ENCODE results near the gene INAVA. TPM values are rescaled to one million over a fixed set of nuclear protein-coding genes. Genes with fewer than 3 reads are reported as not detected.

INAVA gene
- total and polyA plus RNA-seq, 2 experiments from 2014 or later = 25.3 to 43.9 TPM

DNA sequence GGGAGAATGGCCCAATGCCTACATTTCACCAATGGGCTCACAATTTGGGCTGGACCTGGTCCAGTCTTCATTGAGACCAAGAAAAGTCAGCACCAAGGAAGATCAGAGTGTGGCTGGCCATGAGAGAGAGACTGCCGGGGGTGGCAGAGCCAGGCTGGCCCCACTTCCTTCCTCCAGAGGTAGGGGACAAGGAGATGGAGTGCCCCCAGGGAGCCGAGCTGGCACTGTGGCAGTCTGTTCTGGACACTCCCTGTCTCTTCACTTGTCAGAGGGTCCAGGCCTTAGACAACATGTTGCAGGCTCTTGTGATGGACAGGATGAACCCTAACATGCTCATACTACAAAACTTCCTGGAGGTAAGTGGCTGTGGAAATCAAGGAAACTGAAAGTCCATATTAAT lies 27.7 kb downstream of the INAVA start:
- Histone ChIP-seq H2AFZ (no peak overlapping the region), H3K27me3 (ENCODE audit: insufficient read depth) (no peaks in the 10 kb centered on the region), H3K4me1 (ENCODE audit: insufficient read depth) (peaks cover under 1% of the 10 kb centered on the region; the same call in 1 of the 2 replicates), H3K79me2 (replicated peaks; ENCODE audit: insufficient read depth) (no peaks in the 10 kb centered on the region), H3K36me3 (ENCODE audit: insufficient read depth) (no peaks in the 10 kb centered on the region), H3K4me3 (no peak overlapping the region), H3K4me2 (no peak overlapping the region), H4K20me1 (replicated peaks; ENCODE audit: insufficient read depth) (no peaks in the 10 kb centered on the region), H3K27ac (ENCODE audit: low read depth) (no peak overlapping the region), H3K9me2 (ENCODE audit: insufficient read depth) (0 out of 2 replicates have a peak, but pooled peaks cover 6% of the 10 kb centered on the region), H3F3A (replicated peaks; ENCODE audit: low read depth) (no peaks in the 10 kb centered on the region)
- ATAC-seq (no peak), DNase-seq (ENCODE audit: low spot score) (no peak)
- H3K27ac Mint-ChIP-seq = no peak overlapping the region
- H3K27me3 Mint-ChIP-seq (ENCODE audit: insufficient read depth, low read depth, poor library complexity) = peaks cover 3% of the 10 kb centered on the region
- TF ChIP-seq STAT1 (IDR thresholded peaks at IDR 0.05; ENCODE audit: unreplicated experiment) (no peak), JUNB (IDR thresholded peaks at IDR 0.05; ENCODE audit: unreplicated experiment) (no peak), ZNF331 (CRISPR knock-in tag; IDR thresholded peaks at IDR 0.05; ENCODE audit: low read depth) (no peak), CREB1 (CRISPR knock-in tag; IDR thresholded peaks at IDR 0.05; ENCODE audit: low read depth) (no peak), EZH2 (IDR thresholded peaks at IDR 0.05; ENCODE audit: low read depth, unreplicated experiment) (no peak), NANOG (IDR thresholded peaks at IDR 0.05; ENCODE audit: borderline replicate concordance) (no peak), EZH2phosphoT487 (IDR thresholded peaks at IDR 0.05; ENCODE audit: unreplicated experiment) (no peak), ZNF114 (CRISPR knock-in tag; IDR thresholded peaks at IDR 0.05) (no peak), POLR2AphosphoS5 (IDR thresholded peaks at IDR 0.05; ENCODE audit: low read depth) (no peak)
- TF ChIP-seq, protein P1, sequence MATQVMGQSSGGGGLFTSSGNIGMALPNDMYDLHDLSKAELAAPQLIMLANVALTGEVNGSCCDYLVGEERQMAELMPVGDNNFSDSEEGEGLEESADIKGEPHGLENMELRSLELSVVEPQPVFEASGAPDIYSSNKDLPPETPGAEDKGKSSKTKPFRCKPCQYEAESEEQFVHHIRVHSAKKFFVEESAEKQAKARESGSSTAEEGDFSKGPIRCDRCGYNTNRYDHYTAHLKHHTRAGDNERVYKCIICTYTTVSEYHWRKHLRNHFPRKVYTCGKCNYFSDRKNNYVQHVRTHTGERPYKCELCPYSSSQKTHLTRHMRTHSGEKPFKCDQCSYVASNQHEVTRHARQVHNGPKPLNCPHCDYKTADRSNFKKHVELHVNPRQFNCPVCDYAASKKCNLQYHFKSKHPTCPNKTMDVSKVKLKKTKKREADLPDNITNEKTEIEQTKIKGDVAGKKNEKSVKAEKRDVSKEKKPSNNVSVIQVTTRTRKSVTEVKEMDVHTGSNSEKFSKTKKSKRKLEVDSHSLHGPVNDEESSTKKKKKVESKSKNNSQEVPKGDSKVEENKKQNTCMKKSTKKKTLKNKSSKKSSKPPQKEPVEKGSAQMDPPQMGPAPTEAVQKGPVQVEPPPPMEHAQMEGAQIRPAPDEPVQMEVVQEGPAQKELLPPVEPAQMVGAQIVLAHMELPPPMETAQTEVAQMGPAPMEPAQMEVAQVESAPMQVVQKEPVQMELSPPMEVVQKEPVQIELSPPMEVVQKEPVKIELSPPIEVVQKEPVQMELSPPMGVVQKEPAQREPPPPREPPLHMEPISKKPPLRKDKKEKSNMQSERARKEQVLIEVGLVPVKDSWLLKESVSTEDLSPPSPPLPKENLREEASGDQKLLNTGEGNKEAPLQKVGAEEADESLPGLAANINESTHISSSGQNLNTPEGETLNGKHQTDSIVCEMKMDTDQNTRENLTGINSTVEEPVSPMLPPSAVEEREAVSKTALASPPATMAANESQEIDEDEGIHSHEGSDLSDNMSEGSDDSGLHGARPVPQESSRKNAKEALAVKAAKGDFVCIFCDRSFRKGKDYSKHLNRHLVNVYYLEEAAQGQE (IDR thresholded peaks at IDR 0.05; ENCODE audit: unreplicated experiment) = no peak
- TF ChIP-seq, protein P2, sequence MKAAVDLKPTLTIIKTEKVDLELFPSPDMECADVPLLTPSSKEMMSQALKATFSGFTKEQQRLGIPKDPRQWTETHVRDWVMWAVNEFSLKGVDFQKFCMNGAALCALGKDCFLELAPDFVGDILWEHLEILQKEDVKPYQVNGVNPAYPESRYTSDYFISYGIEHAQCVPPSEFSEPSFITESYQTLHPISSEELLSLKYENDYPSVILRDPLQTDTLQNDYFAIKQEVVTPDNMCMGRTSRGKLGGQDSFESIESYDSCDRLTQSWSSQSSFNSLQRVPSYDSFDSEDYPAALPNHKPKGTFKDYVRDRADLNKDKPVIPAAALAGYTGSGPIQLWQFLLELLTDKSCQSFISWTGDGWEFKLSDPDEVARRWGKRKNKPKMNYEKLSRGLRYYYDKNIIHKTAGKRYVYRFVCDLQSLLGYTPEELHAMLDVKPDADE (IDR thresholded peaks at IDR 0.05) = no peak
- TF ChIP-seq, protein P3, sequence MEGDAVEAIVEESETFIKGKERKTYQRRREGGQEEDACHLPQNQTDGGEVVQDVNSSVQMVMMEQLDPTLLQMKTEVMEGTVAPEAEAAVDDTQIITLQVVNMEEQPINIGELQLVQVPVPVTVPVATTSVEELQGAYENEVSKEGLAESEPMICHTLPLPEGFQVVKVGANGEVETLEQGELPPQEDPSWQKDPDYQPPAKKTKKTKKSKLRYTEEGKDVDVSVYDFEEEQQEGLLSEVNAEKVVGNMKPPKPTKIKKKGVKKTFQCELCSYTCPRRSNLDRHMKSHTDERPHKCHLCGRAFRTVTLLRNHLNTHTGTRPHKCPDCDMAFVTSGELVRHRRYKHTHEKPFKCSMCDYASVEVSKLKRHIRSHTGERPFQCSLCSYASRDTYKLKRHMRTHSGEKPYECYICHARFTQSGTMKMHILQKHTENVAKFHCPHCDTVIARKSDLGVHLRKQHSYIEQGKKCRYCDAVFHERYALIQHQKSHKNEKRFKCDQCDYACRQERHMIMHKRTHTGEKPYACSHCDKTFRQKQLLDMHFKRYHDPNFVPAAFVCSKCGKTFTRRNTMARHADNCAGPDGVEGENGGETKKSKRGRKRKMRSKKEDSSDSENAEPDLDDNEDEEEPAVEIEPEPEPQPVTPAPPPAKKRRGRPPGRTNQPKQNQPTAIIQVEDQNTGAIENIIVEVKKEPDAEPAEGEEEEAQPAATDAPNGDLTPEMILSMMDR (conservative IDR thresholded peaks at IDR 0.05; ENCODE audit: low read depth in 2 of 2) = no peak
- TF ChIP-seq, protein P4, sequence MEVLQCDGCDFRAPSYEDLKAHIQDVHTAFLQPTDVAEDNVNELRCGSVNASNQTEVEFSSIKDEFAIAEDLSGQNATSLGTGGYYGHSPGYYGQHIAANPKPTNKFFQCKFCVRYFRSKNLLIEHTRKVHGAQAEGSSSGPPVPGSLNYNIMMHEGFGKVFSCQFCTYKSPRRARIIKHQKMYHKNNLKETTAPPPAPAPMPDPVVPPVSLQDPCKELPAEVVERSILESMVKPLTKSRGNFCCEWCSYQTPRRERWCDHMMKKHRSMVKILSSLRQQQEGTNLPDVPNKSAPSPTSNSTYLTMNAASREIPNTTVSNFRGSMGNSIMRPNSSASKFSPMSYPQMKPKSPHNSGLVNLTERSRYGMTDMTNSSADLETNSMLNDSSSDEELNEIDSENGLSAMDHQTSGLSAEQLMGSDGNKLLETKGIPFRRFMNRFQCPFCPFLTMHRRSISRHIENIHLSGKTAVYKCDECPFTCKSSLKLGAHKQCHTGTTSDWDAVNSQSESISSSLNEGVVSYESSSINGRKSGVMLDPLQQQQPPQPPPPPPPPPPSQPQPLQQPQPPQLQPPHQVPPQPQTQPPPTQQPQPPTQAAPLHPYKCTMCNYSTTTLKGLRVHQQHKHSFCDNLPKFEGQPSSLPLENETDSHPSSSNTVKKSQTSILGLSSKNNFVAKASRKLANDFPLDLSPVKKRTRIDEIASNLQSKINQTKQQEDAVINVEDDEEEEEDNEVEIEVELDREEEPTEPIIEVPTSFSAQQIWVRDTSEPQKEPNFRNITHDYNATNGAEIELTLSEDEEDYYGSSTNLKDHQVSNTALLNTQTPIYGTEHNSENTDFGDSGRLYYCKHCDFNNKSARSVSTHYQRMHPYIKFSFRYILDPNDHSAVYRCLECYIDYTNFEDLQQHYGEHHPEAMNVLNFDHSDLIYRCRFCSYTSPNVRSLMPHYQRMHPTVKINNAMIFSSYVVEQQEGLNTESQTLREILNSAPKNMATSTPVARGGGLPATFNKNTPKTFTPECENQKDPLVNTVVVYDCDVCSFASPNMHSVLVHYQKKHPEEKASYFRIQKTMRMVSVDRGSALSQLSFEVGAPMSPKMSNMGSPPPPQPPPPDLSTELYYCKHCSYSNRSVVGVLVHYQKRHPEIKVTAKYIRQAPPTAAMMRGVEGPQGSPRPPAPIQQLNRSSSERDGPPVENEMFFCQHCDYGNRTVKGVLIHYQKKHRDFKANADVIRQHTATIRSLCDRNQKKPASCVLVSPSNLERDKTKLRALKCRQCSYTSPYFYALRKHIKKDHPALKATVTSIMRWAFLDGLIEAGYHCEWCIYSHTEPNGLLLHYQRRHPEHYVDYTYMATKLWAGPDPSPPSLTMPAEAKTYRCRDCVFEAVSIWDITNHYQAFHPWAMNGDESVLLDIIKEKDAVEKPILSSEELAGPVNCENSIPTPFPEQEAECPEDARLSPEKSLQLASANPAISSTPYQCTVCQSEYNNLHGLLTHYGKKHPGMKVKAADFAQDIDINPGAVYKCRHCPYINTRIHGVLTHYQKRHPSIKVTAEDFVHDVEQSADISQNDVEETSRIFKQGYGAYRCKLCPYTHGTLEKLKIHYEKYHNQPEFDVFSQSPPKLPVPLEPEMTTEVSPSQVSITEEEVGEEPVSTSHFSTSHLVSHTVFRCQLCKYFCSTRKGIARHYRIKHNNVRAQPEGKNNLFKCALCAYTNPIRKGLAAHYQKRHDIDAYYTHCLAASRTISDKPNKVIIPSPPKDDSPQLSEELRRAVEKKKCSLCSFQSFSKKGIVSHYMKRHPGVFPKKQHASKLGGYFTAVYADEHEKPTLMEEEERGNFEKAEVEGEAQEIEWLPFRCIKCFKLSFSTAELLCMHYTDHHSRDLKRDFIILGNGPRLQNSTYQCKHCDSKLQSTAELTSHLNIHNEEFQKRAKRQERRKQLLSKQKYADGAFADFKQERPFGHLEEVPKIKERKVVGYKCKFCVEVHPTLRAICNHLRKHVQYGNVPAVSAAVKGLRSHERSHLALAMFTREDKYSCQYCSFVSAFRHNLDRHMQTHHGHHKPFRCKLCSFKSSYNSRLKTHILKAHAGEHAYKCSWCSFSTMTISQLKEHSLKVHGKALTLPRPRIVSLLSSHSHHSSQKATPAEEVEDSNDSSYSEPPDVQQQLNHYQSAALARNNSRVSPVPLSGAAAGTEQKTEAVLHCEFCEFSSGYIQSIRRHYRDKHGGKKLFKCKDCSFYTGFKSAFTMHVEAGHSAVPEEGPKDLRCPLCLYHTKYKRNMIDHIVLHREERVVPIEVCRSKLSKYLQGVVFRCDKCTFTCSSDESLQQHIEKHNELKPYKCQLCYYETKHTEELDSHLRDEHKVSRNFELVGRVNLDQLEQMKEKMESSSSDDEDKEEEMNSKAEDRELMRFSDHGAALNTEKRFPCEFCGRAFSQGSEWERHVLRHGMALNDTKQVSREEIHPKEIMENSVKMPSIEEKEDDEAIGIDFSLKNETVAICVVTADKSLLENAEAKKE (CRISPR knock-in tag; IDR thresholded peaks at IDR 0.05) = no peak
- no peak overlapping the region for H3K4me3 Mint-ChIP-seq
- H3K4me1 Mint-ChIP-seq = peaks cover 6% of the 10 kb centered on the region; the same call in 2 of the 3 replicates
- H3K9me3 Mint-ChIP-seq = no peaks in the 10 kb centered on the region
- no peaks in the 10 kb centered on the region for H3K36me3 Mint-ChIP-seq (ENCODE audit: low read depth)
